ENCODE results near the gene EQTN.

The EQTN gene

GRCh38 chr9:27340285-27340674, 43.3 kb upstream of the EQTN start (continued):
- TF ChIP-seq CSRNP3 (CRISPR knock-in tag; IDR thresholded peaks at IDR 0.05) (no peak), PATZ1 (CRISPR knock-in tag; IDR thresholded peaks at IDR 0.05; ENCODE audit: borderline replicate concordance) (no peak), ZNF565 (CRISPR knock-in tag; conservative IDR thresholded peaks at IDR 0.05; ENCODE audit: low read depth) (no peak), PPARA (CRISPR knock-in tag; IDR thresholded peaks at IDR 0.05; ENCODE audit: borderline replicate concordance) (no peak), ZC3H10 (CRISPR knock-in tag; IDR thresholded peaks at IDR 0.05) (no peak)

GRCh38 chr9:27339661-27340284, 42.8 kb upstream of the EQTN start:
- peak; percentile 63 for ATAC-seq
- TF ChIP-seq ZFP30 (CRISPR knock-in tag; IDR thresholded peaks at IDR 0.05) (no peak), POU6F1 (CRISPR knock-in tag; IDR thresholded peaks at IDR 0.05; ENCODE audit: borderline replicate concordance, low read depth) (no peak), ZNF8 (CRISPR knock-in tag; IDR thresholded peaks at IDR 0.05) (no peak), ZC3H10 (CRISPR knock-in tag; IDR thresholded peaks at IDR 0.05) (no peak), TSHZ2 (CRISPR knock-in tag; IDR thresholded peaks at IDR 0.05) (no peak), RARB (CRISPR knock-in tag; IDR thresholded peaks at IDR 0.05) (no peak), GLIS3 (CRISPR knock-in tag; IDR thresholded peaks at IDR 0.05) (no peak), SNAI2 (CRISPR knock-in tag; IDR thresholded peaks at IDR 0.05) (no peak), PPARA (CRISPR knock-in tag; IDR thresholded peaks at IDR 0.05; ENCODE audit: borderline replicate concordance) (no peak), CREB5 (CRISPR knock-in tag; IDR thresholded peaks at IDR 0.05; ENCODE audit: low read depth) (no peak), ISL1 (CRISPR knock-in tag; IDR thresholded peaks at IDR 0.05) (no peak), ZNF70 (CRISPR knock-in tag; IDR thresholded peaks at IDR 0.05) (no peak), CSRNP3 (CRISPR knock-in tag; IDR thresholded peaks at IDR 0.05) (no peak), ARNTL (CRISPR knock-in tag; IDR thresholded peaks at IDR 0.05; ENCODE audit: borderline replicate concordance, low read depth) (no peak), CSDC2 (CRISPR knock-in tag; IDR thresholded peaks at IDR 0.05) (no peak), OSR1 (CRISPR knock-in tag; IDR thresholded peaks at IDR 0.05) (no peak), ZNF565 (CRISPR knock-in tag; conservative IDR thresholded peaks at IDR 0.05; ENCODE audit: low read depth) (no peak), PATZ1 (CRISPR knock-in tag; IDR thresholded peaks at IDR 0.05; ENCODE audit: borderline replicate concordance) (no peak), ESRRG (CRISPR knock-in tag; IDR thresholded peaks at IDR 0.05) (no peak), TCF4 (CRISPR knock-in tag; IDR thresholded peaks at IDR 0.05; ENCODE audit: borderline replicate concordance) (no peak)

Data from SK-N-SH treated with all-trans-retinoic acid at 6 μM for 48 hours (cell line).